22Rv1 (cell line): ENCODE measurements around the gene ARL6IP5.

Experiments used
- H3K27ac ChIP-seq: fragments of 450-650 bp; 2 replicates; pipeline ENCODE4 v1.5.1; 2017
- ZFX ChIP-seq: fragments of 450-650 bp; IDR thresholded peaks from 2 replicates; pipeline ENCODE4 v1.6.1; 2017; ENCODE audit warnings: antibody characterized with exemption, borderline replicate concordance
- TF ChIP-seq, protein P1 (sequence below): fragments of 450-650 bp; IDR thresholded peaks from 2 replicates; pipeline ENCODE4 v1.5.1; 2017; ENCODE audit warnings: mild to moderate bottlenecking

Gene ARL6IP5

DNA sequence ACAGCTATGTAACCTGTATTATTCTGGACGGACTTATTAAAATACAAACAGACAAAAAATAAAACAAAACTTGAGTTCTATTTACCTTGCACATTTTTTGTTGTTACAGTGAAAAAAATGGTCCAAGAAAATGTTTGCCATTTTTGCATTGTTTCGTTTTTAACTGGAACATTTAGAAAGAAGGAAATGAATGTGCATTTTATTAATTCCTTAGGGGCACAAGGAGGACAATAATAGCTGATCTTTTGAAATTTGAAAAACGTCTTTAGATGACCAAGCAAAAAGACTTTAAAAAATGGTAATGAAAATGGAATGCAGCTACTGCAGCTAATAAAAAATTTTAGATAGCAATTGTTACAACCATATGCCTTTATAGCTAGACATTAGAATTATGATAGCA lies 20.6 kb downstream of the ARL6IP5 start:
- H3K27ac ChIP-seq, result no peak overlapping the region
- TF ChIP-seq, protein P1, sequence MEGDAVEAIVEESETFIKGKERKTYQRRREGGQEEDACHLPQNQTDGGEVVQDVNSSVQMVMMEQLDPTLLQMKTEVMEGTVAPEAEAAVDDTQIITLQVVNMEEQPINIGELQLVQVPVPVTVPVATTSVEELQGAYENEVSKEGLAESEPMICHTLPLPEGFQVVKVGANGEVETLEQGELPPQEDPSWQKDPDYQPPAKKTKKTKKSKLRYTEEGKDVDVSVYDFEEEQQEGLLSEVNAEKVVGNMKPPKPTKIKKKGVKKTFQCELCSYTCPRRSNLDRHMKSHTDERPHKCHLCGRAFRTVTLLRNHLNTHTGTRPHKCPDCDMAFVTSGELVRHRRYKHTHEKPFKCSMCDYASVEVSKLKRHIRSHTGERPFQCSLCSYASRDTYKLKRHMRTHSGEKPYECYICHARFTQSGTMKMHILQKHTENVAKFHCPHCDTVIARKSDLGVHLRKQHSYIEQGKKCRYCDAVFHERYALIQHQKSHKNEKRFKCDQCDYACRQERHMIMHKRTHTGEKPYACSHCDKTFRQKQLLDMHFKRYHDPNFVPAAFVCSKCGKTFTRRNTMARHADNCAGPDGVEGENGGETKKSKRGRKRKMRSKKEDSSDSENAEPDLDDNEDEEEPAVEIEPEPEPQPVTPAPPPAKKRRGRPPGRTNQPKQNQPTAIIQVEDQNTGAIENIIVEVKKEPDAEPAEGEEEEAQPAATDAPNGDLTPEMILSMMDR, result no peak
- no peak for TF ChIP-seq ZFX

DNA sequence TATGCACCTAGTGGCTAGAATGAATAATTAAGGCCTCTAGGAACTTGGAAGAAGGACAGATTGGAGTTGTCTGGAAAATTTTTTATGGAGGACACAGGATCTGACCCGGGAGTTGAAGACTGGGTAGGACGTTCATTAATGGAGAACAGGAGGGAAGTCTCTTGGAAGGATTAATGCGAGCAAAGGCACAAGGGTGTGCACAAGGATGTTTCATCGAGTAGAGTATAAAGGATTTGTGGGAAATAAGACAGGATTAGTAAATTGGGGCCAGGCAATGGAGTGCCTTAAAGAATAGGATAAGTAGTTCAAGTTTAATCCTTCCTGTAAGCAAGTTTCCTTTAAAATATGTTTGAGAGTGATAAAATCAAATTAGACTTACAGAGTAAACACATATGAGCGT lies 23.1 kb downstream of the ARL6IP5 start:
- no peak for TF ChIP-seq ZFX
- TF ChIP-seq, protein P1, result no peak
- no peak overlapping the region for H3K27ac ChIP-seq

DNA sequence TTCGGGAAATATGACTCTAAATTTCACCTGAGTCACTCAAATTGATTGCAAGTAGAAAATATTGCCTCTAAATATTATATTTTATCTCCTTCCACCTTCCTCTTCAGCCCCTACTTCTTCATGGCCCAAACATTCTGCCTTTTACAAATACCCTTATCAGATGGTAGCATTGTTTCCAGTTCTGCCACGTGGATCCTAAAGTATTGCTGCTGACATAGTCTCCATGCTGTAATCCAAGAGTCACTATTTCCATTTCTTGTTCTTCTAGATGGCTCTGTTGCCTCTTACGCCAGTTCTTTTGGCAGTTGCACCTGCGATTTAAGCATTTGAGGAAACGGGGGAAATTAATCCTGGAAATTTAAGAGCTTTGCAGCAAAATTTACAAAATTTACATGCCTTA lies 24.1 kb downstream of the ARL6IP5 start:
- H3K27ac ChIP-seq, result no peak overlapping the region
- TF ChIP-seq, protein P1, result no peak
- TF ChIP-seq ZFX, result no peak

DNA sequence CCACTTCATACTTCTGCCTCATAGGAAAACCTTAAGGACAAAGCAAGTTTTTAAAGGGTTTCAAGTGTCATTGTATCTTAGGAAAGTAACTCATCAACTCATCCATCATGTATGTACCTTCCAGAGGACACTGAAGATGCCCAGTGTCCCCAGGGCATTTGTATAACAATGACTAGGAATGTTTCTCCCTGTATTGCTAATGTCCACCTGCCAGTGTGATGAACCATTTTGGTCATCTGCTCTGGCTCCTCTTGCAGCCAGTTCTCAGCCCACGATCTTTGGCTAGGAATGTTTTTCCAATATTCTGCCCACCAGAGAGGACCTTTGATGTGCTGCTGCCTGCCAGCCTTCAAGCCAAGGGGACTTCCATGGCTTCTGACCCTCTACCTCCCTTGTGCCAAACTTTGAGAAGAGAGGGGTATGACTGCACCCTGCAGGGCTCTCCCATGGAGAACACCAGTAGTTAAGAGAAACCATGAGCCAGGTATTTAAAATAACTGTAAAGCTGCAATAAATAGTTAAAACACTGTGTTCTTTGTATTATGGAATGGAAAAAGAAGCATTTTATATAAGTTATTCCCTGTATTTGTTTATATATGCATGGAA lies 26.3 kb downstream of the ARL6IP5 start:
- H3K27ac ChIP-seq, result no peak overlapping the region
- no peak for TF ChIP-seq ZFX
- TF ChIP-seq, protein P1, result no peak

DNA sequence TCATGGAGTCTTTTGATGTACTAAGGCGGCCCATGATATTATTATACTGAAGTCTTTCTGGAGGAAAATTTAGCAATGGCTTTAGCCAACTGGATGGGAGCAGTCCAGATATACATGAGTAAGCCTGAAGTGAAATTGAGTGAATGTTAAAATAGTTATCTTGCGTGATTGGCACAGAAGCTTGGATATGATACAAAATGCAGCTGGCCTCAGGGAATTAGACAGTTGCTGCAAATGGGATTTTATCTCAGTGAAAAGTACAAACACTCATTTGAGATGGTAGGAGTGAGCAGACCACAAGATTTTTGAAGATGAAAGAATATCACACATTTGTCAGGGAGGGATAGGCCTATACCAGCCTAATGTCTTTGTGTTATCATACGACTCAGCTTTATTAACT lies 28.8 kb downstream of the ARL6IP5 start:
- H3K27ac ChIP-seq, result no peak overlapping the region
- no peak for TF ChIP-seq ZFX
- TF ChIP-seq, protein P1, result no peak

DNA sequence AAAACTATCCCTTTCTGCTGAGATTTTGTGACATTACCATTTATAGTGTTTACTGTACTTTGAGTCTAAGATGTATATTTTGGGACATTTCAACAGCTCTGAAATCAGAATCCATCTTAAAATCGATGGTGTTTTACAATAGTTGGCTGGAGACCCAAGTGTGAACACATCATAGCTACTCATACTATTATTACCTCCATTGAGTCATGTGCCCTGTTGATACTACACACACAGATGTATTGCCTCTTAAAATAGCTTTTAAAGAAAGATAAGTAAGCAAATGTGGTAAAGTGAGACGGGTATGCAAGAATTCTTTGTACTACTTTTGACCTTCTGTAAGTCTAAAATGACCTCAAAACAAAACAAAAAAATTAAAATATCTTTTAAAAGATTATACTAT lies 31.0 kb downstream of the ARL6IP5 start:
- H3K27ac ChIP-seq, result no peak overlapping the region
- TF ChIP-seq, protein P1, result no peak
- TF ChIP-seq ZFX, result no peak

DNA sequence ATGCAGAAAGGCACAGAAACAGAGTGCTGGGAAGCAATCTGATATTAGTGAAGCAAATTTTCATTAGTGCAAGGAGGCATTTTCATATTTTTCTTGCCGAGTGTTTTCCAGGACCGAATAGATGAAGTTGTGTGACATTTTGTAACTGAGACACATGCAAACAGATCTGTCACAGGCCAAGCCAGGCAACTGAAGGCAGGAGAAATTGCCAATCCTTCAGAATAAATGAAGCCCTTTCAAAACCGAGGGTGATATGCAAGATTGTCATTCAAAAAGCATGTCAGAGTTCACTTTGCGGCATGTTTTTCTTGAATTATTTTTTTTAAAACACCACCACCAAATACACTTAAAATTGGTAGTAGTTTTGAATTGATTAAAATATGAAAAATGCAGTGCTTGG lies 31.4 kb downstream of the ARL6IP5 start:
- H3K27ac ChIP-seq, result no peak overlapping the region
- TF ChIP-seq ZFX, result no peak
- TF ChIP-seq, protein P1, result no peak
